Measurements from ENCODE around the gene GPR39.

GPR39 gene

DNA sequence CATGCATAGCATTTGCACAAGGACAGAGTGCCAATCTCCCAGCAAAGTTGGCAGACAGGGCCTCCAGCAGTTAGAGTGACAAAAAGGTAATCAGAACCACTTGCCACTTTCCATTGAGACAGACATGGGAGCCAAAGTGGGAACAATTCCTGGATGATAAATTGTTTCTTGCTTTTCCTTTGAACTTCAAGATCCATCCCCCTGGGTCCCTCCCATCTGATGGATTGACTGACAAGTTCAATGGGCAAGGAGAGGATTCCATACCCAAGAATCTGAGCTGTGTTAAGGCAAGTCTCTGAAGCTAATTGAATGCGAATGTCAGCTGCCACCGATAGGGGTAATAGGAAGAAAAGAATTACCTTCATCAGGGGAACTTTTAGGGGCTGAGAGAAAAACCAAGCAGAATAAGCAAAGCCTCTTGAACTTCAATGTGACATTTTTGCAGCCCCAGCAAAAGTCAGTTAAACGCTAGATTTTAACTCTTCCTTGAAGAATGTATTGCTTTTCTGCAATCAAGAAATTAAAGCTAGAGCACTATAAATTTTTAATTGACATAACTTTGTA, 156.9 kb downstream of the GPR39 start:
- no peak for DNase-seq

DNA sequence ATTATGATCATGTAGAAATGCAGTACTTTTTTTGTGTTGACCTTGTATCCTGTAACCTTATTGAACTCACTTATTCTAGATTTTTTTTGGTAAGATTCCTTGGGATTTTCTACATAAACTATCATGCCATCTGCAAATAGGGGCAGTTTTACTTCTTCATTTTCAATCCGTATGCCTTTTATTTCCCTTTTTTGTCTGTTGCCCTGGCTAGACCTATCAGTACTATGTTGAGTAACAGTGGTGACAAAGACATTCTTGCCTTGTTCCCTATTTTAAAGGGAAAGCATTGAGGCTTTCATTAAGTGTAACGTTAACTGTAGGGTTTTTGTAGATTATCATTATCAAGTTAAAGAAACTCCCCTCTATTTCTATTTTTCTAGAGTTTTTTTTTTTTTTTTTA, 161.1 kb downstream of the GPR39 start:
- no peak for DNase-seq

DNA sequence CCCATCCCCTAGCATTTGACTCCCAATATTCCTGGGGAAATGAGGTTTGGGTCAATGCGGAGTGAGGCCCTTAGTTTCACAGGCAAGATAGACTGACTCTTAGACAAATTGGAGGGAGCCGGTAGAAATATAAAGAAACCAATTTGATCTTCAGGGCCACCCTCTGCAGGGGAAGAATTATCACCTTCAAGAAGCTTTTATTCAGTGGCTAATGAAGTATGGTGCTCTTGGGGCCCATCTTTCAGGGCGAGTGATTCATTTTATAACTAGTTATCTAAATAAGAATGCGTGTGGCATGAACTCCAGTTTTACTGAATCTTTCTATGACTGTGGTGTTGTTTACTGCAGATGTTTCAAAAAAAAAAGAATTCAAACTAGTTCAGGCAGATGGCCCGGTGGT, 165.0 kb downstream of the GPR39 start:
- no peak for DNase-seq

DNA sequence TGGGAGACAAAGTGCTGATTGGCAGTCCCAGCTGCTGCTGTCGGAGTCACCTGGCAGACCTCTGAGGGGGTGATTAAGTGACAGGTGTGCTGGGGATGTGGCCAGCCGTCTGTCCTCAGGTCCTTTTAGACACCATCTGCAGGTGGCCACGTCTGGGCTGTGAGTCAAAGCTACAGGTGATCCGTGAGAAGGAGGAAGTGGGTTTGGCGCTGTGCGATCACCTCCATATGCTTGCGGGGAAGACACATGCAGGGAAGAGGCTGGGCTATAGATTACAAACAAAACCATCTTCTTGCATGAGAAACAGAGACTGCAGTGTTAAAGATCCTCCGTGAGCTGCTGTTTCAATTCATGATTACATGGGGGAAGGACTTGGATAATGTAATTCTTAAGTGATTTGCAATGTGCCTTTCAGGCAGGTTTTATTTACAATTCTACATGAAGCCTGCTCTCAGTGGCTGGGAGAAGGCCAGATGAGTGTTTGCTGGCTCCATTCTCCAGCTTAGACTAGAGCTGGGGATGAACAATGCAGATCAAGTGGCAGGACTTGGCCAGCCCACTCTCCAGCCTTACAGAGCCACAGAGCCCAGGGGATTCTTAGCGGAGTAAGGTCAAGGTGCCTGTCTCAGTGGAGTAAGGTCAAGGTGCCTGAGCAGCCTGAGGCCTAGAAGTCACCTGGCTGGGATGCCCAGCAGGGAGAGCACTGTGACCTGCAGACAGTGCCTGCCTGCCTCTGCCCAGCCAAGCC, 165.6 kb downstream of the GPR39 start:
- DNase-seq: no peak

DNA sequence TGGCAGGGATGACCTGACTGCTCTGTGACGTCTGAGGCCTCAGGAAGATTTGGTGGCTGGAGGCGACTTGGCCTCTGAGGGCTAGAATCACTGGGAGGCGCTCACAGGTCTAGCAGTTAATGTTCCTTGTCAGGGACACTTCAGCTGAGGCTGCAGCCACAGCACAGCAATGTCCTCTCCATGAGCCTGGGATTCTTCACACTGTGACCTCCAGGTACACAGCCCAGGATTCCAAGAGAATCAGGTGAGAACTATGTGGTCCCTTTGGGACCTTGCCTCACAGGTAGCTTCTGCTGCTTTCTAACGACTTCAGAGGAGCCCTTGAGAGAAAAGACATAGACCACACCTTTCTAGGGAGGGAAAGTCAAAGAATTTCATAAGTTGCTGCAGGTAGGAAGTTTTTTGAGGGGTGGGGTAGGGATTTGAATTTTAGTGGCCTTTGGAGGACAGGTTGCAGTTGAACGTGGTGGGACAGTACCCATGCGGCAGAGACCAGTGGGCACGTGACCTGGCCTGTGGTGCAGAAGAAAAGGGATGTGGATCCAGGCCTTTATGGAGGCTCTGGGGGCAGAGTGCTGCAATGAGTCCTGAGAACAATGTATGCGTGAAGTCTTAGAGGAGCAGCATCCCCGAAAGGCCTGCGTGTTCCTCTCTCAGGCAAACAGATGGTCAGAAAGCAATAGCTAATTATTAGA, 167.2 kb downstream of the GPR39 start:
- no peak for DNase-seq

DNA sequence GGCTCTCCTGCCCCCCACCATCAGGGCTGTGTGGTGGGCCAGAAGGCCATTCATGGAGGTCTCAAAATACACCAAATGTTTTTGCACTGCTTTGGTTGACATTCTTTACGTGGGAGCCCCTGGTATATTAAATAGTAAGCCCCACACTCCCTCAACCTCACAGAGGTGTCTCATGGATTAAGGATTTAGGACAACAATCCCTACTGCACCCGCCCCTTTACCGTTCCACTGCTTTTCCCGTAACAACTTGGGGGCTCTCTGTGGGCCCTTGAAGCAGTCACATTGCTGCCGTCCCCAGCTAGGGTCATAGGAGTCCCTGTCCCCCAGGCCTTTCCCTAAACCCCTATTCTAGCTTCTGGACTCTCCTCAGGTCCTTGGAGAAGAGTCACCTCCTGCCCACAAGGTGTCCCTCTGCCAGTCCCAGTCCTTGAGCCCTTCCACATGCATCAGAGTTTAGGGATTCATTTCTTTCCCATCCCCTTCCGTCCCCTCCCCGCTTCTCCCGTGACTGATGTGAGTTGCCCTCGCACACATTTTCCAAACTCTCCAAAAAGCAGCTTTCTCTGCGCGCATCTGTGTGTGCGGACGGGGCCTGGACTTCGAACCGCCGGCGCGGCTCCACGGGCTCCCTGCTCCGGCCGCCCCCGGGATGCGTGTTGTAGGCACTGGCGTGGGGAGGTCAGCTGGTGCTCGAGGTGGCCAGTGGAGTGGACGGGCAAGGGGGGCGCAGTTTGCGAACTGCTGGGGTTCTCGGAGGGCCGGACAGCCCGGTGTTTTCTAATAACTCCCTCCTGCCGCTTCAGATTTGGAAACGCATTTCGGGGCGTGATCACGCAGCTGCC, 168.6 kb downstream of the GPR39 start:
- DNase-seq: no peak

DNA sequence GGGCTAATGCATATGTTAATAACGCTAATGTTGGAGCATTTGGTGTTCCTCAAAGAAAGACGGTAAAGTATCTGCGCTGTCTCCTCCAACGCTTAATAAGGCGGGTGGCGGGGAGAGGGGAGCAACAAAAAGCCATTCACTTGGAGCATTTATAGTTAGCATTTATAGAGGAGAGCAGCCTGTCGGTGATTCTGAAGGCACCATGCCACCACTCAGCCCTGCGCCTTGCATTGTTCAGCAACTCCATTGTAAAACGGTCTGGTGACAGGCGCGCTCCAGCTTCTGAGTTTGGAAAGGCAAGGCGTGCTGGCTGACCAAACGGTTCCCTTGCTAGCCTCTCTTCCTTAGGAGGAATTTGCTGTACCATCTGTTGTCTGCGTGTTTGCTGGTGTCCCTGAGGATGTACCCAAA, 169.5 kb downstream of the GPR39 start:
- no peak for DNase-seq

DNA sequence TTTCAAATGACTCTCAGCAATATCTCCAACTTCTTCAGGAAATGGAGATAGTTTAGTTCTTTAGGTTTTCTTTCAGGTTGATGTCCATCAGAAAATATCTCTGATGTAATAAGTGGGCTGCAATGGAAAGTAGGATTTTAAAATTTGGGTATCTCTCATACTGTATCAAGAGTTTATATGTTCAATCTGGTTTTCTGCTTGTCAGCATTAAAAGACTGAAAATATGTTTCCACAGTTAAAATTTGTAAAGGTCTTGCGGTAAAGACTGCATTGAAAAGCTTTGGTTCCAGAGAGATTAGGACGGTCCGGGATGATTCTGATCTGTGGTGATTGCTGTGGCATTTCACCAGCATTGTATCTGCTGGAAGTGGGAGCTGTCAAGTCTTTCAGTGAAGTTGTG, 170.2 kb downstream of the GPR39 start:
- DNase-seq: no peak

DNA sequence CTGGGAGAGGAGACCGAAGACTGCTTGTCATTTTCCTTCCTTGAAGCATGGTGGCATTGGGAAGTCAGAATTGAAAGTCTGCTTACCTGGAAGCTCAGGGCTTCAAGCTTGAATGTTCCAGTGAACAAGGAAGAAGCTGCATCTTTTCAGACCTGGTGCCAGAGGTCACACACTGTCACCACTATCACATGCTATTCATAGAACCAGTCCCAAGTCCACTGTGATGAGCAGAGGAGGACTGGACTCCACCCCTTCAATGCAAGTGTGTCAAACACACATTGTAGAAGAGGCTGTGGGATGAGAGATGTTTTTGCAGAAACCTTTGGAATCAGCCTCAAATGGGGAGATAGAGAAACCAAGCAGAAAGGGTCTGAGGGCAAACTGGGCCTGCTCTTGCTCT, 172.0 kb downstream of the GPR39 start:
- DNase-seq: no peak

DNA sequence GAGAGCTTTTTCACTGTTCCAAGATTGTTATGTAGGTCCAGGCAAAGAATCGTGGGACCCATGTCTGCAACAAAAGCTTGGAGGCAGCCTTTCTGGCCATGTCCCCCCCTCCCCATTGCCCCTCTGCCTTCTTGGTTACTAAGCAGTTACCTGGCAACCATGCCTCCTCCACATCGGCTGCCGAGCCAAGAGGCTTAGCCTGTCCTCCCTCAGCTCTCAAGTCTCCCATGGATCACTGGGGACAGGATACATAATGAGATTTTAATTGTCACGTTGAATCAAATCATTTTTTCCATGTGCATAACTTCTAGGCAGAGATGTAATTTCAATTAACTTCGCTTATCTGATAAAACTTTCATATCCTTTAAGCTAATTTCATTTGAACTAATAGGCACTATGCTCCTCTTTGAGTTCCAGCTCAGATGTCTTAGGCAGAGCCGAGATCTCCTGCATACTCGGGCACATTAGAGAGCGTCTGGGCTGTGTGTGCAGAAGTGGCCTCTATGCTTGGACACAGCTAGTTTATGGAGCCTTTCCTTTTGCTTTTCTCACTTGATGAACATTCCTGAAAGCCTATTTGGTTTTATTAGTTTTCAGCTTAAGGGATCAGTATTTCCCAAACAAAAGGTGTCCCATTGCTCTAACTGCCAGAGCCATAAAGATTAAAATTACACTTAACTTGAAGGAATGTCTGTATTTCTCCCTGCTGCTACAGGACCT, 172.7 kb downstream of the GPR39 start:
- peak; percentile 66 for DNase-seq

DNA sequence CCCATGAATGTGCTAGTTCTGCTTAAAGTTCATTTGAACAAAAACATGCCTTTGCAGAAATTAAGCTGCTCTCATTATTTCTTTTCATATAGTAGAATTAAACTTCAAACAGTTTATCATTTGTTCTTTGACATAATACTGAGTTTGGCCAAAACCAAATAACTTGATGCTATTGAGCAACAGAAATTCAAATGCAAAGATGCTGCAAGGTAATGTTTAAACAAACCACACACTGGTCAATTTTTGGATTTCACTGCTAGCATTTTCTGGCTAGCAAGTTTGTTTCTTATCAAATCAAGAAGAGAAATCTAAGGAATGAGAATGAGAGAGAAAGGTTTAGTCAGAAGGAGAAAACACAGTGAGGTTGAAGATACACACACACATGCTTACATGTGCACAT, 173.4 kb downstream of the GPR39 start:
- DNase-seq: no peak

DNA sequence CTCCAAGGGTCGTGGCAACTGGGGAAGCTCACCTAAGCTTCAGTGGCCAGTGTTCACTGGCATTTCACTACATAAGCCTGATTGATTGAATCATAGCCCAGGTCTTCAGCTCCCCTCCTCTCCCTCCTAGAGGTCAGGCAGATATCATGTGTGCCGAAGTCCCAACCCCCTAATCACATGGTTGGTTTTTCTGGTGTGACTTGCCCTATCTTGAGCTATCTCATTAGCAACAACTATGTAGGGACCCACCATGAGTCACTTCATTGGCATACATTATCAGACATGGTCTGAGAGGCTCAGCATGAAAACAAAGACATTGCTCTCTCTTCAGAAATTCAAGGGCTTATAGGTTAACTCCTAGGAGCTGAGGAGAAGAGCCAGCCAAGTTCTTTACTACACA, 176.6 kb downstream of the GPR39 start:
- no peak for DNase-seq

DNA sequence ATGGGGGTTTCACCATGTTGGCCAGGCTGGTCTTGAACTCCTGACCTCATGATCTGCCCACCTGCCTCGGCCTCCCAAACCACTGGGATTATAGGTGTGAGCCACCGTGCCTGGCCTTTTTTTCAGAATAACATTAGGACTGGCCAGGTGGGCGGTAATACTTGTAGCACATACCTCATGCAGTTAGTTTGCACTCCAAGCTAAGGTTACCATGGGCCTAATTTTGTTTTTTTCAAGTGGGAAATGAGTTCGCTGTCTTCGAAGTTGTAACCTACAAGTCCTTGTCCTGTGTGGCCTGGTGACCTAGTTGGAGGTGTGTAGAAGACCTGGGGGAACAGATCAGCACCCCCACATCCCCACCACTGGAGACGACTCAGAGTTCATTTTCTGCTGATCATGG, 178.6 kb downstream of the GPR39 start:
- DNase-seq: no peak

DNA sequence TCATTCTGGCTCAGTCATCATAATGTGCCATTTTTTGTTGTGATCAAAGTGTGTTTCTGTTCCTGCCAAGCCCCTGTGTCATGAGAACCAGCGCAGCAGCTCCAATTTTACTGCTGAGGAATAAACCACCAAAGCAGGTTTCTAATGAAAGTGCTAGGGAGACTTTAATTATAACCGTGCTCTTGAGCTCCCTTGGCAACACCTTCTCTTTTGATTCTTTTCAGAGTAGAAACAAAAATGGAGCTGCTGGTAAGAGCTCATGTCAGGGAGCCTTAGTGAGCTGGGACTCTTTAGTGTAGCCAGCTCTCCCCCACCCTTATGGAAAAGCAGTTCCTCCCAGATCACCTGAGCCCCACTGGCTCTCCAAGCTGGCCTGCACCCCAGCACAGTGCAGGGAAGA, 179.1 kb downstream of the GPR39 start:
- DNase-seq: no peak

DNA sequence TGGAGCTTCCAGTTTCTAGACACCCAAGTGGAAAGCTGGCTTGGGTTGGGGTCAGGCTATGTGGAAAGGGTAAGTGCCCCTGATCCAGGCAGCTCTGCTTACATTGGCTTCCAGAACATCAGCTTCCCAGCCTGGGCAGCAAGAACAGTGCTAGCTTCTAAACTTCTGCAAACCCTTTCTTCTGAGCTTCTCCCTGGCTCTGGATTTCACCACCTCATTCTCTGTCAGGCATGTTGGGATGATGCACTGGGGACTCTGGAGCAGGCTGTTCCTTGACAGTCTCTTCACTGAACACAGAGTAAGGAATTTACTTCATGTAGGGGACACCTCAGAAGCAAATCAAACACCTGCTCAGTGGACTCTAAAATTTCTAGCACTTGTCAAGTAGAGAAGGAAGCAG, 180.6 kb downstream of the GPR39 start:
- no peak for DNase-seq

DNA sequence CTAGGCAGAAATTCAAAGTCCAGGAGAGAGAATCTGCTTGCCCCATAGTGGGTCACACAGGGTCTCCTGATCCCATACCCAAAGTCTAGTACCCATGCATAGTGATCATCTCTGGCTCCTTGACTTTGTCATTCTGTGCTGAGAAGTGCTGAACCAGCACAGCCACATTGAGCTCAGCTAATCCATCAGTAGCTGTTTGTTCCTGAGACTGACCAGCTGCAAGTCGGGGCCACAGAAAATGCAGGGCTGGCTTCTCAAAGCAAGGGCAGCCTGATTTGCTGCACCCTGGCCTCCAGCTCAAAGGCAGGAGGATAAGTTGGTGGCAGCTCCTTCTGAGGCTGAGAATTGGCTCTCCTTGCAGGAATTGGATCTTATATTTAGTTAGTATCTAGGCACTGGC, 181.2 kb downstream of the GPR39 start:
- DNase-seq: no peak

DNA sequence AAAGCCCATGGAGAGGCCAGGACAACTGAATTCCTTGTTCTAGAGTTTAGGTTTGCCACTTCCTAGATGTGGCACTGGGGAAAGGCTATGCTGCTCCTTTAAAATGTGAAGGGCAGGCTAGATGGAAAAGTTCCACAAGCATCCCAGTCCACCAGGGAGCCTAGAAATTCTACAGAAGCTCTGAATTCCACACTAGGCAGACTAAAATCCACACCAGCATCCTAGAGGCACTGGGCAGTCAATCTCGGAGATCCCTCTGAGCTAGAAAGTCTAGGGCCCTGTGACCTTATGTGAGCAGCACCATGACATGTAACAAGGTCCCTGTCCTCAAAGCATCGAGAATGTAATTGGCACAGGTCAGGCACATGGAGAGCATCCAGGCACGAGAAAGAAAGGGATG, 181.9 kb downstream of the GPR39 start:
- DNase-seq: no peak

DNA sequence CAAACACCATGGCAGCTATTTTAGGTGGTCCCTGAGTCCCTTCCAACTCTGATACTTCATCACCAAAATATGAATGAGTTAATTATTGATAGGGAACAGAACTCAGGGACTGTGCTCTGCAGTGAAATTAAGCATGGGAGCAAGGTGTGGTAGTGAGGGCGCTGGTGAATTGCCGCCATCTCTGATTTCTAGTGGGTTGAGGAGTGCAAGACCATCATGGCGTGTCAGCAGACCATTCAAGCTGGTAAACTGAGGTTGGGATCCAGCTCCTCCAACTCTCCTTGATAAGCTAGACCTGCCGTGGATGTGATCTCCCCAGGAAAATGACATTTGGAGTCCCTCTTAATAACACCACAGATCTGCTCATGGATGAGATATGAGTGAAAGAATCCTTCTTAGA, 183.0 kb downstream of the GPR39 start:
- no peak for DNase-seq

DNA sequence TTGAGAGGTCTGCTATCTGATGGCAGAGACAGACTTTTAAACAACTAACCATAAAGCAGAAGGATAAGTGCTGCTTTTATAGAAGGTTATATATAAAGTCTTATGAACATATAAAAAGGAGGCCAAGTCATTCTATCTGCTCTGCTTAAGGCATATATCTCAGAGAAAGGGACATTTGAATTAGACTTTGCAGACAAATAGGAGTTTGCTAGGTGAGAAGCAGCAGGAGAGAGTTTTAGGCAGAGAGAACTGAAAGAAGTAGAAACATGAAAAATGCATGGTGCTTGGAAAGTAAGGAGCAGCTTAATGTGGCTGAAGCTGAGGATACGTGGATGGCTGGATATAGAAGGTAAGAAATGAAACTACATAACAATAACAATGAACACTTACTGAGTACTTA, 188.0 kb downstream of the GPR39 start:
- no peak for DNase-seq

DNA sequence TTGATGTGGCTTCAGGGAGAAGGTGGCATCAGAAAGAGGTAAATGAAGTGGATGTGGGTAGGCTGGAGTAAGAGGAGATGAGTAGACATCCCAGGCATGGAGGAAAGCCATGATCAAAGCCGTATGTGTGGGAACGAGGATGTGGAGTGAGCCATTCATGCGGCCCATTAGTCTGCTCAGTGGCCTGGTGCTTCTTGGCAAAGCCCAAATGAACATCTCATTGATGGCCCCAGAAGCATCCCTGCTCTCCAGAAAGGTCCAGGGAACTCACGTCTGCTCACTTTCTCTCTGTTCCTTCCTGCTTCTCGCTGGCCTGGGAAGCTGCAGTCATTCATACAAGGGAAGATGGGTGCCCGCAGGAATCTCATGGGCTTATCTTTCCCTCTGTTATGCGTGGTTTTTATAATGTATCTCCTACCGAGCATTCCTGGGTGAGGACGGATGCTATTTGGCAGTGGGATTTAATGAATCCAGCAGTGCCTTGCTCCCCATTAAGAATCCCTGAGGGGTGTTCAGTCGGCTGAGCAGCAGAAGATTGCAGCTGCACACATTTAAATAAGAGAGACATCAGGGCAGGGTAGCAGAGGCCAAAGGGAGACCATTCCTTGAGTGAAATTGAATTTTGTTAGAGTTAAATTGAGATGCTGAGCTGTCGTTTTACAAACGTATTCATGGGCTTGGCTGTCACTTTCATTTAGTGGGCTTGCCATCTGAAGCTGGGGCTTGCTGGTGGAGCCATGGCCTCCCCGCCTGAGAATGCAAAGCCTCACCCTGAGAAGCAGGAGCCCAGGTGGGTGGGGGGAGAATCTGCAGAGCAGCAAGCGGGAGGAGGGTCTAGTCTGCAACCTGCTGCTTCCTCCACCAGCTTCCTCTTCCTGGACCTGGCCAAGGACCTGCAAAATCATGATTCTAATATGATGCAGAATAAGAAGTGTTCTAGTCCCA, 188.9 kb downstream of the GPR39 start:
- peak; percentile 65 for DNase-seq

DNA sequence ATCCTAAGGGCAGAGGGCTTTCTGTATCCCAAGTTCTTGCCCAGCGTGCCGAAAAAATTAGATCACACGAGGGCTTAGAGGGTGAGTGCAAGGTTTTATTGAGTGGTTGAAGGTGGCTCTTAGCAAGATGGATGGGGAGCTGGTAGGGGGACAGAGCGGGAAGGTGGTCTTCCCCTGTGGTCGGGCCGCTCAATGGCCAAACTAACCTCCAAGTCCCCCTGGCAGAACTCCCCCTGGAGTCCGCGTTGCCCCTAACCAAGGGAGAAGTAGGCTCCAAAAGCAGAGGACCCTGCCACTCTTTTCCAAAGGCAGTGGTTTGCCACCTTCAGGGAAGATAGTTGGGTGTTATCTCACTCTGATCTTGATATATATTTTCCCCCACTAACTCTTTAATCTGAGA, 190.0 kb downstream of the GPR39 start:
- DNase-seq: no peak
